HG03571 (cell line): ENCODE measurements around the gene DUSP6.

ENCODE experiments used
- ATAC-seq: cut with Tn5 transposase; IDR thresholded peaks from one replicate; pipeline ENCODE4 v1.9.1; 2021; ENCODE audit not compliant: unreplicated experiment

DUSP6 gene

GRCh38 chr12:89299931-89300330, 52.4 kb downstream of the DUSP6 start:
- ATAC-seq = no peak

- no peak for ATAC-seq
Measured at GRCh38 chr12:89299417-89299816, 52.9 kb downstream of the DUSP6 start.
